Measurements from ENCODE around the gene TMEM94.

The TMEM94 gene

GRCh38 chr17:75463603-75464002 lies 7.2 kb downstream of the TMEM94 start:
- TF ChIP-seq POLR2AphosphoS5 (IDR thresholded peaks at IDR 0.05; ENCODE audit: low read depth, low read length) (no peak), TAF1 (IDR thresholded peaks at IDR 0.05; ENCODE audit: low read depth, low read length) (no peak), POLR2A (IDR thresholded peaks at IDR 0.05; ENCODE audit: low read depth, low read length) (no peak), PAX5 (IDR thresholded peaks at IDR 0.05; ENCODE audit: insufficient read depth, low read length, severe bottlenecking) (no peak), POU2F2 (IDR thresholded peaks at IDR 0.05; ENCODE audit: low read depth, low read length) (no peak)
- FAIRE-seq (no peak), DNase-seq (ENCODE audit: insufficient read length, low spot score) (no peak)

DNA sequence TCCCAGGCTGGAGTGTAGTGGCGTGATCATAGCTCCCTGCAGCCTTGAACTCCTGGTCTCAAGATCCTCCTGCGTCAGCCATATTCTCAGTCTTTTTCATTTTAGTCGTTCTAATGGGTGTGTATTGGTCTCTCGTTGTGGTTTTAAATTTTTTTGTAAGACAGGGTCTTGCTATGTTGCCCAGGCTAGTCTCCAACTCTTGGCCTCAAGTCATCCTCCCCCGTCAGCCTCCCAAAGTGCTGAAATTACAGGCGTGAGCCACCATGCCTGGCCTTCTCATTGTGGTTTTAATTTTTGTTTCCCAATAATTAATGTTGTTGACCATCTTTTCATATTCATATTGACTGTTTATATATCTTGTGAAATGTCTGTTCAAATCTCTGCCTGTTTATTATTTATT lies 8.6 kb downstream of the TMEM94 start:
- no peak for TF ChIP-seq POLR2A (IDR thresholded peaks at IDR 0.05; ENCODE audit: low read depth, low read length)
- no peak for TF ChIP-seq PAX5 (IDR thresholded peaks at IDR 0.05; ENCODE audit: insufficient read depth, low read length, severe bottlenecking)
- no peak for TF ChIP-seq SPI1 (IDR thresholded peaks at IDR 0.05; ENCODE audit: low read depth, low read length)
- no peak for TF ChIP-seq TAF1 (IDR thresholded peaks at IDR 0.05; ENCODE audit: low read depth, low read length)
- TF ChIP-seq POLR2AphosphoS5 (IDR thresholded peaks at IDR 0.05; ENCODE audit: low read depth, low read length) = no peak
- TF ChIP-seq POU2F2 (IDR thresholded peaks at IDR 0.05; ENCODE audit: low read depth, low read length) = no peak
- FAIRE-seq = no peak

GRCh38 chr17:75468291-75468754 lies 11.9 kb downstream of the TMEM94 start:
- TF ChIP-seq PAX5 (IDR thresholded peaks at IDR 0.05; ENCODE audit: insufficient read depth, low read length, severe bottlenecking) (no peak), SPI1 (IDR thresholded peaks at IDR 0.05; ENCODE audit: low read depth, low read length) (no peak), POLR2A (IDR thresholded peaks at IDR 0.05; ENCODE audit: low read depth, low read length) (no peak), POU2F2 (IDR thresholded peaks at IDR 0.05; ENCODE audit: low read depth, low read length) (no peak), TAF1 (IDR thresholded peaks at IDR 0.05; ENCODE audit: low read depth, low read length) (no peak), POLR2AphosphoS5 (IDR thresholded peaks at IDR 0.05; ENCODE audit: low read depth, low read length) (no peak)
- FAIRE-seq = no peak
- DNase-seq (ENCODE audit: insufficient read length, low spot score) = no peak

More for the DNA sequence above, 8.6 kb downstream of the TMEM94 start:
- no peak for DNase-seq (ENCODE audit: insufficient read length, low spot score)

GRCh38 chr17:75468779-75469373 lies 12.4 kb downstream of the TMEM94 start:
- TF ChIP-seq TAF1 (IDR thresholded peaks at IDR 0.05; ENCODE audit: low read depth, low read length) = no peak
- no peak for TF ChIP-seq POLR2A (IDR thresholded peaks at IDR 0.05; ENCODE audit: low read depth, low read length)
- TF ChIP-seq POU2F2 (IDR thresholded peaks at IDR 0.05; ENCODE audit: low read depth, low read length) = no peak
- TF ChIP-seq SPI1 (IDR thresholded peaks at IDR 0.05; ENCODE audit: low read depth, low read length) = no peak
- TF ChIP-seq PAX5 (IDR thresholded peaks at IDR 0.05; ENCODE audit: insufficient read depth, low read length, severe bottlenecking) = no peak
- FAIRE-seq (peak; percentile 9), DNase-seq (ENCODE audit: insufficient read length, low spot score) (no peak)

GRCh38 chr17:75471207-75471606 lies 14.8 kb downstream of the TMEM94 start:
- FAIRE-seq (no peak), DNase-seq (ENCODE audit: insufficient read length, low spot score) (no peak)
- TF ChIP-seq POU2F2 (IDR thresholded peaks at IDR 0.05; ENCODE audit: low read depth, low read length) (no peak), SPI1 (IDR thresholded peaks at IDR 0.05; ENCODE audit: low read depth, low read length) (no peak), PAX5 (IDR thresholded peaks at IDR 0.05; ENCODE audit: insufficient read depth, low read length, severe bottlenecking) (no peak), TAF1 (IDR thresholded peaks at IDR 0.05; ENCODE audit: low read depth, low read length) (no peak), POLR2A (IDR thresholded peaks at IDR 0.05; ENCODE audit: low read depth, low read length) (no peak), POLR2AphosphoS5 (IDR thresholded peaks at IDR 0.05; ENCODE audit: low read depth, low read length) (no peak)

DNA sequence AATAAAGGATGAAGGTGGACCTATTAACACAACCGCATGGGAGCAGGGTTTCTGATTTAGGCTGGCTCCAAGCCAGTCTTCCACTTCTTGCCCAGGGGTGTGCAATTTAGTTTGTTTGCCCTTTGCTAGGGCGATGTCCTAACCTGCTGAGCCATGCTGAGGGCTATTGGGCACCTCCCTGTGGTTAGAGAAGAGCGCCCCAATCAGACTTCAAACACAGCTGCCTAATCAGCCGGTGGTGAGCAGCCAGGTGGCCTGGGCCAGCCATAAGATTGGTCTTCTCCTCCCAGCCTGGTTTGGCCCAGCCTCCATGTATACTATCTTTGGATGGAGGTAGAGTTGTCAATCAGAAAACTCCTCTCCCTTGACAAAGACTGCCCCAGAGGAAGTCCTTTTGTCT lies 15.7 kb downstream of the TMEM94 start:
- TF ChIP-seq SPI1 (IDR thresholded peaks at IDR 0.05; ENCODE audit: low read depth, low read length) (no peak), POLR2AphosphoS5 (IDR thresholded peaks at IDR 0.05; ENCODE audit: low read depth, low read length) (no peak), POLR2A (IDR thresholded peaks at IDR 0.05; ENCODE audit: low read depth, low read length) (no peak)
- FAIRE-seq (peak; percentile 16), DNase-seq (ENCODE audit: insufficient read length, low spot score) (no peak)

DNA sequence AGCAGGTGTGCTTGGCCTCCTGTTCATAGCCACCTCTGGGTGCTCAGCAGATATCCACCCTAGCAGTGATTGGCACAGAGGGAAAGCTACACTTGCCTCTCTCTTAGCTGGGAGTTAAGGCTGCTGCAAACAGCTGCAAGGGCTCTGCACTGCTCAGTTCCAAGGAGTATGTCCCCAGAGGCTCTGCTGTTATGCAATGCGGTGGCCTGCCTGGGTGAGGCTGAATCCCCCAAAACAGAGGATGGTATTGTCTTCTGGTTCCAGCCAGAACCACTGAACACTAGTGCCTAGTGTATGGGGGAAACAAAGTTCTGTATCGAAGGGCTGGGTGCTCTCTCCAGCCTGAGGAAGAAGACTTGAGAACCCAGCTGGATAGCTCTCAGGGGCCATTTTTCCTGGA lies 16.8 kb downstream of the TMEM94 start:
- TF ChIP-seq SPI1 (IDR thresholded peaks at IDR 0.05; ENCODE audit: low read depth, low read length) = no peak
- no peak for TF ChIP-seq PAX5 (IDR thresholded peaks at IDR 0.05; ENCODE audit: insufficient read depth, low read length, severe bottlenecking)
- DNase-seq (ENCODE audit: insufficient read length, low spot score) (no peak), FAIRE-seq (no peak)

- DNase-seq (ENCODE audit: insufficient read length, low spot score) (no peak), FAIRE-seq (no peak)
- TF ChIP-seq TAF1 (IDR thresholded peaks at IDR 0.05; ENCODE audit: low read depth, low read length) (no peak), POLR2A (IDR thresholded peaks at IDR 0.05; ENCODE audit: low read depth, low read length) (no peak), SPI1 (IDR thresholded peaks at IDR 0.05; ENCODE audit: low read depth, low read length) (no peak), POLR2AphosphoS5 (IDR thresholded peaks at IDR 0.05; ENCODE audit: low read depth, low read length) (no peak), POU2F2 (IDR thresholded peaks at IDR 0.05; ENCODE audit: low read depth, low read length) (no peak), PAX5 (IDR thresholded peaks at IDR 0.05; ENCODE audit: insufficient read depth, low read length, severe bottlenecking) (no peak)
Measured at GRCh38 chr17:75474736-75475135, 18.3 kb downstream of the TMEM94 start.

- DNase-seq (ENCODE audit: insufficient read length, low spot score) (no peak), FAIRE-seq (no peak)
- no peak for TF ChIP-seq PAX5 (IDR thresholded peaks at IDR 0.05; ENCODE audit: insufficient read depth, low read length, severe bottlenecking)
- no peak for TF ChIP-seq POLR2A (IDR thresholded peaks at IDR 0.05; ENCODE audit: low read depth, low read length)
- TF ChIP-seq TAF1 (IDR thresholded peaks at IDR 0.05; ENCODE audit: low read depth, low read length) = no peak
Measured at GRCh38 chr17:75475144-75475835, 18.9 kb downstream of the TMEM94 start.

DNA sequence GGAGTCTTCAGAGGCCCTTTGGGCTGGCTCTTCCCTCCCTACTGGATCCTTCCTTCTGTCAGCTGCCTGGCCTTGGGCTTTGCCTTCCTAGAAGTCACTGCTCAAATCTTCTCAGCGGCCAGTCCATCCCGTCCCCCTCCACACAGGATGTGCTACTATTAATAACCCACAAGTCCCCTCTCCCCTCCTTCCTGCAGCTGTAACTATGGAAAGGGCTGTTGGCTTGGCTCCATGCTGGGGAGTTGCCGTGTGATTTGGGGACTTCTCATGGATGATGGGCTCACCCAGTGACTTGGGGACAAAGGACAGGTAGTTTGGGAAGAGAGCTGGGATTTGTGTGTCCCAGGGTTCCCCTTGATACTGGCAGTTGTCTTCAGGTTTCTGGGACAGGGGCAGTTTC lies 19.4 kb downstream of the TMEM94 start:
- DNase-seq (ENCODE audit: insufficient read length, low spot score) = no peak
- TF ChIP-seq POLR2A (IDR thresholded peaks at IDR 0.05; ENCODE audit: low read depth, low read length) (no peak), PAX5 (IDR thresholded peaks at IDR 0.05; ENCODE audit: insufficient read depth, low read length, severe bottlenecking) (no peak), POU2F2 (IDR thresholded peaks at IDR 0.05; ENCODE audit: low read depth, low read length) (no peak), POLR2AphosphoS5 (IDR thresholded peaks at IDR 0.05; ENCODE audit: low read depth, low read length) (no peak), SPI1 (IDR thresholded peaks at IDR 0.05; ENCODE audit: low read depth, low read length) (no peak), TAF1 (IDR thresholded peaks at IDR 0.05; ENCODE audit: low read depth, low read length) (no peak)
- FAIRE-seq = no peak

All from GM12891 (cell line).